ENCODE results near the gene L3MBTL2. TPM values are rescaled to one million over a fixed set of nuclear protein-coding genes. Genes with fewer than 3 reads are reported as not detected.
"Not testable (repeated sequence)": the region's sequence is repeated elsewhere in the genome, so short reads cannot be mapped to it uniquely, and the experiment has no call there.

Gene L3MBTL2
- total and polyA plus RNA-seq, 3 donors from 2014 or later, result 32.8 to 39.7 (median 34.6) TPM

GRCh38 chr22:41175546-41175945, 29.6 kb upstream of the L3MBTL2 start:
- no peaks in the 10 kb centered on the region for H3K36me3 ChIP-seq (ENCODE audit: low read depth, missing control alignments)
- H3K4me3 ChIP-seq, result no peak overlapping the region
- no peaks in the 10 kb centered on the region for H3K9me3 ChIP-seq
- DNase-seq, result no peak
- H3K27ac ChIP-seq, result no peak overlapping the region
- TF ChIP-seq POLR2A (IDR thresholded peaks at IDR 0.05) (no peak), CTCF (IDR thresholded peaks at IDR 0.05) (no peak)
- intact Hi-C loops (cut with DNase I; ENCODE audit: low total_unique reads), result no loop called here
- no peaks in the 10 kb centered on the region for H3K4me1 ChIP-seq
- no peaks in the 10 kb centered on the region for H3K27me3 ChIP-seq
- 66 to 68% methylated on average over 2 of the region's 2 CpGs for WGBS, 2 donors

GRCh38 chr22:41177040-41177621, 28.0 kb upstream of the L3MBTL2 start:
- no peak overlapping the region for H3K4me3 ChIP-seq
- no peaks in the 10 kb centered on the region for H3K36me3 ChIP-seq (ENCODE audit: low read depth, missing control alignments)
- H3K27ac ChIP-seq, result no peak overlapping the region
- no peaks in the 10 kb centered on the region for H3K9me3 ChIP-seq
- 91 to 92% methylated on average over 13 to 15 of the region's 15 CpGs for WGBS, 2 donors
- intact Hi-C loops (cut with DNase I; ENCODE audit: low total_unique reads), result no loop called here
- no peak for TF ChIP-seq CTCF (IDR thresholded peaks at IDR 0.05)
- TF ChIP-seq POLR2A (IDR thresholded peaks at IDR 0.05), result no peak
- H3K27me3 ChIP-seq, result no peaks in the 10 kb centered on the region
- H3K4me1 ChIP-seq, result no peaks in the 10 kb centered on the region
- peak; percentile 39 for DNase-seq

GRCh38 chr22:41177622-41178424, 27.3 kb upstream of the L3MBTL2 start:
- no peak for DNase-seq
- no peak for TF ChIP-seq CTCF (IDR thresholded peaks at IDR 0.05)
- no peak overlapping the region for H3K4me3 ChIP-seq
- no peaks in the 10 kb centered on the region for H3K27me3 ChIP-seq
- WGBS, 2 donors, result 91 to 100% methylated on average over 1 to 9 of the region's 9 CpGs
- H3K4me1 ChIP-seq, result no peaks in the 10 kb centered on the region
- no peak overlapping the region for H3K27ac ChIP-seq
- no peaks in the 10 kb centered on the region for H3K36me3 ChIP-seq (ENCODE audit: low read depth, missing control alignments)
- intact Hi-C loops (cut with DNase I; ENCODE audit: low total_unique reads), result no loop called here
- H3K9me3 ChIP-seq, result no peaks in the 10 kb centered on the region

- no peak overlapping the region for H3K27ac ChIP-seq
- WGBS, 2 donors, result 70 to 72% methylated on average over 7 to 8 of the region's 8 CpGs
- no peaks in the 10 kb centered on the region for H3K9me3 ChIP-seq
- DNase-seq, result peak; percentile 47
- TF ChIP-seq POLR2A (IDR thresholded peaks at IDR 0.05) (no peak), CTCF (IDR thresholded peaks at IDR 0.05) (no peak)
- no peaks in the 10 kb centered on the region for H3K36me3 ChIP-seq (ENCODE audit: low read depth, missing control alignments)
- no peaks in the 10 kb centered on the region for H3K4me1 ChIP-seq
- no peaks in the 10 kb centered on the region for H3K27me3 ChIP-seq
- no peak overlapping the region for H3K4me3 ChIP-seq
- intact Hi-C loops (cut with DNase I; ENCODE audit: low total_unique reads), result no loop called here
These were observed 26.6 kb upstream of the L3MBTL2 start for GRCh38 chr22:41178425-41178975.

GRCh38 chr22:41180362-41180761, 24.8 kb upstream of the L3MBTL2 start:
- DNase-seq; intact Hi-C loops (cut with DNase I; ENCODE audit: low total_unique reads); H3K4me3 ChIP-seq; H3K9me3 ChIP-seq; H3K36me3 ChIP-seq (ENCODE audit: low read depth, missing control alignments); H3K4me1 ChIP-seq; H3K27ac ChIP-seq; H3K27me3 ChIP-seq: not testable (repeated sequence)
- 90 to 92% methylated on average over 6 of the region's 6 CpGs for WGBS, 2 donors

Measured in testis (tissue), 3 donors.